Gastroesophageal sphincter (tissue), 3 donors: ENCODE data around the gene C11orf65.

ENCODE experiments used
- CTCF ChIP-seq, 4 experiments: fragments of 200-600 bp in 2 of 4; fragments of 450-650 bp in 2 of 4; sonication (generic) in 1 of 4; IDR thresholded peaks; one replicate each; pipeline ENCODE4 v1.5.1; 2017 to 2019; ENCODE audit warnings: antibody characterized with exemption in 4 of 4, mild to moderate bottlenecking in 2 of 4, moderate library complexity in 2 of 4
- EP300 ChIP-seq: sonication (generic); formaldehyde crosslinking; IDR thresholded peaks from one replicate; pipeline ENCODE4 v1.6.1; 2017; ENCODE audit warnings: antibody characterized with exemption, mild to moderate bottlenecking
- POLR2A ChIP-seq, 2 donors: fragments of 450-650 bp; IDR thresholded peaks; one replicate each; pipeline ENCODE4 v1.6.1; 2017; ENCODE audit warnings: antibody characterized with exemption in 2 of 2, mild to moderate bottlenecking in 2 of 2, moderate library complexity in 1 of 2
- POLR2AphosphoS5 ChIP-seq: sonication (generic); formaldehyde crosslinking; IDR thresholded peaks from one replicate; pipeline ENCODE4 v1.6.1; 2017; ENCODE audit warnings: antibody characterized with exemption

DNA sequence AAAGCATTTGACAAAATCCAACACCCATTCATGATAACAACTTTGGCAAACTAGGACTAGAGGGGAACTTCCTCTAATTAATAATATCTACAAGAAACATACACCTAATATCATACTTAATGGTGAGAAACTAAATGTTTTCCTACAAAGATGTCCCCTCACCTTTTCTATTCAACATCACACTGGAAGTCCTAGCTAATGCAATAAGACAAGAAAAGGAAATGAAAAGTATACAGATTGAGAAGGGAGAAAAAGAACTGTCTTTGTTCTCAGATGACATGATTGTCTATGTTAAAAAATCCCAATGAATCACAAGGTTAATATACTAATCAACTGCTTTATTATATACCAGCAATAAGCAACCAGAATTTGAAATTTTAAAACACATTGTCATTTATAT is 52.4 kb downstream of the C11orf65 start:
- no peak for TF ChIP-seq CTCF (IDR thresholded peaks at IDR 0.05)
- TF ChIP-seq POLR2A (IDR thresholded peaks at IDR 0.05), result no peak
- no peak for TF ChIP-seq EP300
- TF ChIP-seq POLR2AphosphoS5, result no peak
